Right forelimb (tissue), 1 donor: ENCODE measurements around the gene CHID1.

Experiments
- DNase-seq: peaks from one replicate; pipeline ENCODE4 v3.0.0-alpha.2; 2018

Gene CHID1

DNA sequence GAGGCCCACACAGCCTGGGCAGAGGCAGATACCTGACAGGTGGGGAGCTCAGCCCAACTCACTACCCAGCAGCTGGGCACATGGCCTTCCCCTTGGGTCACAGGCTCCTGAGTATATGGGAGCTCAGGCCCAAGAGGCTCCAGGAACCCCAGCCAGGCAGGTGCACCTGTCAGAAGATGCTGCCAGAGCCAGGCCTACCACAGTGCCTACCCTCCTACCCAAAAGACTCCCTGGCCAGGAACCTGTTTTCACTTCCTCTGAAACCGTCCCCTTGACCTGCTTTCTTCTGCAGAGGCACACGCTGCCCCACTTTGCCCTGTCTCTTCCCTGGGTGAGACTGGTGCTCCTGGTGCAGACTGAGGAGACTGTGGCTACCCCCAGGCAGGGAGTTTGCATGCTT is 2.9 kb downstream of the CHID1 start:
- no peak for DNase-seq

DNA sequence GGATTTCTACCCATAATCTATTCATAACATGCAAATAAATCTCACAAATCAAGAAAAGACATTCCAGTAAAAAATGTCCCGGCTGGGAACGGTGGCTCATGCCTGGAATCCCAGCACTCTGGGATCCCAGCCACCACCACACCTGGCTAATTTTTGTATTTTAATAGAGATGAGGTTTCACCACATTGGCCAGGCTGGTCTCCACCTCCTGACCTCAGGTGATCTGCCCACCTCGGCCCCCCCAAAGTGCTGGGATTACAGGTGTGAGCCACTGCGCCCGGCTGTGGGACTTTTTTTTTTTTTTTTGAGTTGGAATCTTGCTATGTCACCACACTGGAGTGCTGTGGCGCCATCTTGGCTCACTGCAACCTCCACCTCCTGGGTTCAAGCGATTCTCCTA is 4.7 kb downstream of the CHID1 start:
- DNase-seq = no peak

DNA sequence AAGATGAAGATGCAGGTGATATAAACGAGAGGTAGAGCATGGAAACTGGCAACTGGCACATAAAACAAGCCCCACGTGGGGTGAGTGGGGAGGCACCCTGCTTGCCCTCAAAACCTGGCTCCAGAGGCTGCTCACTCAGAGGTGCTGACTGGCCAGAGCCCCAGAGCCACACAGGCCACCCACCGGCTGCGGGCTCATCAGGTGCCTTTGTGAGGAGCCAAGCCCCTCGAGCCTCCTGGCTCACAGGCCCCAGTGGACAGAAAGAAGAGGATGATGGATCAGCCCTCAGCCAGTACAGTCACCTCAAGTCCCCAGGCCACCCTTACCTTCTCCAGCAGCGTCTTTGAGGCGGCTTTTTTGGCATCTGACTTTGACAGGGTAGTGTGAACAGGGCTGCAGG is 6.2 kb downstream of the CHID1 start:
- no peak for DNase-seq

DNA sequence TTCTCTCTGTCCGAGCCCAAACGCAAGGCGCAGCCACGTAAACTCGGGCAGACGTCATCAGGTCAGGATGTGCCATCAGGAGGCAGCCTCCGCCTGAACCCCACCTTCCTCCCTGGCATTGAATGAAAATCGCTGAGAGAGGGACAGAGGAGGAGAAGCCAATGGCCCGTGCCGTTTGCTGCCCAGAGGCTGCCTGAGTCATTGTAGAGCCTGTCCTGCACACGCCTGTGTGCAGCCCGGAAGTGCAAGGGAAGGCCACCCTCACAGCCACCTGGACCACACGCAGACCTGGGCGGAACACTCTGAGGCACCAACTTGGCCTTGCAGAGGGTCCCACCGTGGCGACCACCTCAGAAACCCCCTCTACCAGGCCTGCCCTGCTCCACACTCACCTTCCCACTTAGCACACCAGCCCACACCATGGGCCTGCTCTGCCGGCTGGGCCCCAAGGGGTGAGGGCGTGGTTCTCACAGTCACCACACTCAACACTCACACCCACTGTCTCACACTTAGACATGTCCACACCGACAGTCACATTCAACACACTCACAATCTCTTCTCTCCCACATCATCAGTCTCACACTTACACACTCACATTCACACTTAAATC is 9.1 kb downstream of the CHID1 start:
- DNase-seq = no peak

DNA sequence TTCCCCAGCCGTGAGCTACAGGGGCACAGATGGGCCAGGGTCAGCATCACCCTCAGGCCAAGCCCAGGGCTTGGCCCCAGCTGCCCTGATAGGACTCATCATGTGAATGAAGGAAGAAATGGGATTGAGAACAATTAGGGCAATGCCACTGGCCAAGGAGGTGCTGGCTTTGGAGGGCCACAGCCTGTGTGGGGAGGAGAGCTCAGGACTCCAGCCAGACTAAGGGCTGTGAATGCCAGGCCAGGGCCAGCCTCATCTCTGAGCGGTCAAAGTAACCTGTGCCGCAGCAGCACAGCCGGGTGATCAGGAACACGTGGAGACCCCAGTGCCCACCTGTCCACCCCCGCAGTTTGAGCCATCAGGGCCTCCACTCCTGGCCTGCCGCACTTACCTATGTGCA is 10.1 kb downstream of the CHID1 start:
- no peak for DNase-seq

DNA sequence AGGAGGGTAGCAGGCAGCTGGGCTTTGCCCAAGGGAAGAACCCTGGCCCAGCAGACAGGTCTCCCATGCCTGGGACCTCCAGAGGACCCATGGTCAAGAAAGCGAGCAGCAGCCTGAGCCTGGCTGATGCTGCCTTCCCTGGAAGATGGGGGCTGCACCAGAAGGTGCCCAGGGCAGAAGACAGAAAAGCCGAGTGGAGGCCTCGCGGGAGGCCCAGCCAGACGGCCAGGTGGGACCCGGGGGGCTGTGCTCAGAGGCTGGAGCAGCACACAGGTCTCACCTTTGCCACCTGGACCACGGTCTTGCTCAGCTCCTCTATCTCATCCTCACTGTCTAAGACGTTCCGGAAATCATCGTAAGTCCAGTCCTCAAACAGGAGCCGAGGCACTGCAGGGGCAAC is 10.9 kb downstream of the CHID1 start:
- DNase-seq = no peak

DNA sequence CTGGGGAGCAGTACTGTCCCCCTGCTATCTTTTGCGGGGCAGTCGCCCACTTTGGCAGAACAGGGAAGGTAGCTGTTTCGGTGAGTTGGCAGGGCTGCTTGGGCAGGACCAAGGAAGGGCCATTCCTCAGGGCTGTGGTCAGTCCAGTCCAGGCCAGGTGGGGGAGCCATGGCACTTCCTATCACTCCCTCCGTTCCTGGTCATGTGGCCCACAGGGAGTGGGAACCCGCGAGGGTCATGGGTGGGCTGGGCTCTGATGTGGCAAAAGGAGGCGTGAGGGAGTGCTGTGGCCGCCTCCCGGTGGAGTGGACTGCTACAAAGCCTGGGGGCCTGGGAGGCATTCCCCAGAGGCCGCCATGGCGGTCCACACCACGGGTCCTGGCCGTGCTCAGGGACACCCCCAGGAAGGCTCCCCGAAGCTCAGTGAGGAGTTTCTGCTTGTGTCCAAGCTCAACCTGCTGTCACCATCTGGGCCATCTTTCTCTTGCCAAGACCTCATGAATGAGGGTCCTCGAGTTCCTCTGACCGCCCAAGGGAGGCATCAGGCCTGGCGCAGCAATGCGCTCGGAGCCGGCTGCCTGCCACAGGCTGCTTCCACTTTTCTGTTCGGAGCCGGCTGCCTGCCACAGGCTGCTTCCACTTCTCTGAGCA is 11.9 kb downstream of the CHID1 start:
- no peak for DNase-seq

DNA sequence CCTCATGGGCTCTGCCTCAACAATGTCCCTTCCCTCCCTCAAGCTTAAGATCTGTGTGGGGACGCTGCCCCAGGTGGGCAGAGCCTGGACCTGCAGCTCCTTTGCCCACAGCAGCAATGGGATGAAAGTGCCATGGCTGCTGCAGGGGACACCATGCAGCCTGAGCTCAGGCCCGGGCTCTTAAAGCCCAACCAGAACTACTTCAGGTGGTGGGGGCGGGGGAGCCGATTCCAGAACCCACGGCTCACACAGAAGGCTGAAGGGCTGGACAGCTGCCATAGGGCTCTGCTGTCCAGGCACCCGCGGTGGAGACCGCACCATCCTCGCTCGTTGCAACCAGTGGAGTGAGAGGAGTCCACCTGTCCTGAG is 12.5 kb downstream of the CHID1 start:
- no peak for DNase-seq

DNA sequence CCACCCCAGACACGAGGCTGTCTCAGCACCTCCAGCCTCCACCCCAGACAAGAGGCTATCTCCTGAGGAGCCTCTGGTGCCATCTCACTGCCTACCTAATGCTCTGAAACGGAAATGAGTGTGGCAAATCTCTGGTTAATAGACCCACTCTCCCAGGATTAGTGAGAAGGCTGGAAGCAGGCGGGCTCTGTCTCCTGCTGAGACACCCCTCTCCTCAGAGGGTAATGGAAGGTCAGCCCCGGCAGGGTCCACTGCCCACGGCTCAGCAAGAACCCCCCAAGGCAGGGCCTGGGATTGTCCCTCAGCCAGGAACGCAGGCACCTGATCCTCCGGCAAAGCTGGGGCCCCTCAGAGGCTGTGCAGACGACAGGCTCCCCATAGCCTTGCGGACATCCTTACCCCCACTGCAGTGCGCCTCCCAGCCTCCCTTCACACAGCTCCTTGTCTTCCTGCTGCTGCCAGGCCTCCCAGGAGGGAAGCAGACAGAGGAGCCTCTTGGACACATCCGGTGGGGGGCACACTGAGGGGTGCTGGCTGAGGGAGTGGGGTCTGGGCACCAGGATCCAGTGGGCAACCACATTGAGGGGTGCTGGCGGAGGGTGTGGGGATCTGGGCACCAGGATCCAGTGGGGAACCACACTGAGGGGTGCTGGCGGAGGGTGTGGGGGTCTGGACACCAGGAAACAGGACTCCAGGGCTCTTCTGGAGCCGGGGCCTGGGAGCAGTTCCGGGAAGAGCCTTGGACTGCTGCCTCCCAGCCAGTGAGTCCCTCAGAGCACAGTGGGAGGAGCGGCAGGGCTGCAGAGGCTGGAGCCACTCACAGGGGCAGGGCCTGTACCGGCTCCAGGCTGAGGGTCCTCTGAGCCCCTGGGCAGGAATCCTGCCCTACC is 13.1 kb downstream of the CHID1 start:
- DNase-seq = no peak

DNA sequence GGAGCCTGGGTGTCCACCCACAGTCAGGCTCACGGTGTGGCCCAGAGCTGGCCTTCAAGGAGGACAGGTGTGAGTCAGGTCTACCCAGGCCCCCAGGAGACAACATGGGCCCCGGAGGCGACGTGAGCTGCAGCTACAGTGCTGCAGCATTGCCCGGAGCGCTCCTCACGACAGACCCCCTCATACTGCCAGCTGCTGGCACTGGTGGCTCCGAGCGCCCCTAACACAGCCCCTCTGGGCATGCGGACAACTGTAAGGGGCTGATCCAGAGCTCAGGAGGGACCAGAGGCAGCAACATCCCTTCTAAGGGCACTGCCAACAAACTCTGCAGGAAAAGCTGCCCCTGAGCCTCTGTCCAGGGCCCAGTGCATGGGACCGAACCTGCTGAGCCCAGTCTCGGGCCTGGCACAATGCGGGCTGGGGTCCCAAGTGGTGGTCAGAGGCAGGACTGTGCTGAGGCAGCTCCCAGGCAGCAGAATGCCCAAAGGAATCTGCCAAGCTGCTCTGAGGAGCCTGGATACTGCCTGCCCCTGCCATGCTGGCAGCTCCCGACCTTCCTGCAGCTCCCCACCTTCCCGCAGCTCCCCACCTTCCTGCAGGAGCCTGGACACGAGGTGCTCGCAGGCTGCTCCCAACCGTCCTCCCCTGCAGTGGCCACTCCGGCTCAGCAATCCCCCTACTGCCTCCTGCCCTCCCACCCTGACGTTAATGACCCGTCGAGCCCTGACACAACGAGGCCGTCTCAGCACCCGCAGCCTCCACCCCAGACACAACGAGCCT is 15.1 kb downstream of the CHID1 start:
- DNase-seq = no peak

DNA sequence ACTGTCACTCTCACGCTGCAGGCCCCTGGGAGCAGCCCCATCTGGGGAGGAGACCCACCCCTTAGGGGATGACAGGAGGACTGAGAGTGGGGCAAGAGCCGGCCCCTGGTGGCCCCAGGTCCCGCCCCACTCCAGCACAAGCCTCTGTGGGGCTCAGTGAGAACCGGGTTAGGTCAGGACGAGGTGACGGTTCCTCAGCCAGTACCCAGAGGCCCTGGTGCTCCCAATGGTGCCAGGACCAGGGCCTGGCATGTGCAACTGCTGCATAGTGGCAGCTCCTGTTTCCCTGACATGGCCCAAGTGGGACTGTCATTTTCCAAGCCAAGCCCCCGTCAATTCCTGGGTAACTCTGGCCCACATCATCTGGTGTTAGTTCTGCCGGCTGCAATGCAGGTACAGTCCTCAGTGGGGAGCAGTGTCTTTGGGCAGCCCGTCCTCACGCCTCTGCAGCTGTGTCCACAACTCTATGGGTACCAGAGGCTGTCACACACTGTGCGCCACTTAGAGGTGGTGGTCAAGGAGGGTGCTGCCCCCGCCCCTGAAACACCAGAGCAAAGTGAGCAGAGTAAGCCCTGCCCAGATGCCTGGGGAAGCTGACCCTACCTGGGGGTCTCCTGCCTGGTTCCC is 15.9 kb downstream of the CHID1 start:
- no peak for DNase-seq

DNA sequence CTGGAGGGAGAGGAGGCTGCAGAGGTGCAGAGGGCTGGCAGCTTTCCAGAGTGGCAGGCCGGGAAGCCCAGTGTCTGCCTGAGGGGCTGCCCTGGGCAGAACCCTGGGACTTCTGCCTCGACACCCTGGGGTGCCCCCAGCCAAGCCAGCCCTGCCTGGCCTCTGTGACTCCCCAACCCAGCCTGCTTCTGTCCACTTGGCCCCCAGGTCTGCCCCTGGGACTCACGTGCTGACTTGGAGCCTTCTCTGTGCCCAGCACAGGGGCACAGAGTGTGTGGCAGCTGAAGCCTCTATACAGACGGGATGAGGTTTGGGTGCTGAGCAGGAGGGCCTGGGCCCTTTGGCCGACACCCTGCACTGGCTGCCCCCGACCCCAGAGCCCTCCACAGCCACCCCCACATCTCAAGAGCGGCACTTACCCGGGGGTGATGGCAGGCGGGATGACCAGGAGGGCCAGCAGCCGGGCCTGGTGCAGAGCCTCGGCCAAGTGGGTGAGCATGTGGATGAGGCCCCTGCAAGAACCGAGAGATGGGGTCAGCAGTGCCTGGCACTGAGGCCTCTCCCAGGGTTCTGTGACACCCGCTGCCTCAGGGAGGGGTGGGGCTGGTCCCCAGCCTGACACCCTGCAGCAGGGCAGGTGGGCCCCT is 17.5 kb downstream of the CHID1 start:
- no peak for DNase-seq

DNA sequence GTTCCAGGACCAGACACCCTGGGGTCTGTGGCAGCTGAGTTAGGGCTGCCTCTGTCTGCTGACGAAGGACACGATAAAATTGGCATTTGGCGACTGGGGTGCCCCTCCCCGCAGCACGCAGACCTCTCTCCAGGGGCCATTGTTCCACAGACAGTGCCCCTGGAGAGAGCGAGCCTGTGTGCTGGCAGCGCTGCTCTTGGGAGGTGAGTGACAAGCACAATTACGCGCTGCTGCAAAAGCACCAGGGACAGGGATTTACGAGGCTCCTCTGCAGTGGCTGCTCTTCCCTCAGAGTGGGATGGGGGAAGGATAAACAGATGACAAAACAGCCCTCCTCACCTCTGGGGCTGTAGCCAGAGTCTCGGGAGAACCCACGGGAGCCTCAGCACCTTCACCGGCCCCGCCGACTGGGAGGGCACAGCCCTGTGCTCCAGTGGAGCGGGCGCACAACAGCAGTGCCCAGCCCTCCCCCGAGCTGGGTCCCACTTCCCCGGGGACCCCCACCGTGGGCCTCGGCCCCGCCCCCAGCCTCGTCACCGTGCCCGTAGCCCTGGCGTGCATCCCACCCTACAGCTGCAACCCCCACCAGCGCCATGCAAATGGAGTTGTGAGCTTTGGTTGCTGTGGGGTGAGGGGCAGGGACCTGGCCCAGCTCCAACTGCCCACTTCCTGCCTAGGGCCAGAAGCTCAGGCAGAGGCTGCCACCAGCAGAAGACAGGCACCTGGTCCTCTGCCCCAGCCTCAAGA is 19.6 kb downstream of the CHID1 start:
- DNase-seq = no peak

DNA sequence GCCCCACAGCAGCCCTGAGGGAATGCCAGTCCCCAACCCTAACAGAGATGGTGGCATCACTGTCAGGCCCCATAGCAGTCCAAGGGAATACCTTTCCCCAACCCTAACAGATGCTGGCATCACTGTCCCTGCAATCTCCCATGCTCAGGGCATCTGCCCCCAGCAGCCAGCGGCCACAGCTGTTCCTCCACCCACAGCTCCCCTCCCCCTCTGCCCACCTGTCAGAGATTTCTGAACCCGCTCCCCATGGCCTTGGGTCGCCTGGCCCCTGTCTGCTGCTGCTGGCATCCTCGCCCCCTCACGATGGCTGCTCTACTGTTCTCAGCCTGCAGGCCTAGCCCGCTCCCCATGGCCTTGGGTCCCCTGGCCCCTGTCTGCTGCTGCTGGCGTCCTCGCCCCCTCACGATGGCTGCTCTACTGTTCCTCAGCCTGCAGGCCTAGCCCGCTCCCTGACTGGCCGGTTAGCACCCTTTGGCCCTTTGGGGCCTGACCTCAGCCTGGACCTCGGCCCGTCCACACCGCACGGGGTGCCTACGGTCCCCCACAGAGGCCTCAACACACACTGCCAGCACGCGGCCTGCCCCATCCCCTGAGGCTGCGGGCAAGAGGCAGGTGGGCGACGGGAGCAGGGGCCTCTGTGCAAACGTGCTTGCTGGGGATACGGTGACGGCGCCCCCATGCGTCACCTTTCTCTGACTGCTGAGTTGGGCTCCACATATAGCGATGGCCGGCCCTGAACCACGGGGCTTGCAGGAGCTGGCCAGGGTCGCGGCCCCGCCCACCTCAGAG is 20.7 kb downstream of the CHID1 start:
- no peak for DNase-seq

DNA sequence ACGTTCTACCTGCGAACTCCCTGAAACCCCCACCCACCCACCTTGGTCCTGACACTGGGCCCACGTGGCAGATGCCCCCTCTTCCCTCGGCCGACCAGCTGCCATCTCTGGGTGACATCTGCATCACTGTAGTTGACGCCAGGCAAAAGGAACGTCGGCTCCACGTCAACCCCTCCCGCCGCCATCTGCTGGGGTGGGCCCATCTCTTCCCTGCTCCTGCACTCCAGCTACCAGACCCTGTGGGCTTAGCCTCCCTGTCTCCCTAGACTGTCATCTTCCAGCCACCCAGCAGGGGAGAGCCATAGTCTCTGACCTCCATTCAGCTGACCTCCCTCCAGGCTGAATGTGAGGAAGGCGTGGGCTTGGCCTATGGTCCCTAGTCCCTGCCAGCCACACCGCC is 21.4 kb downstream of the CHID1 start:
- no peak for DNase-seq

DNA sequence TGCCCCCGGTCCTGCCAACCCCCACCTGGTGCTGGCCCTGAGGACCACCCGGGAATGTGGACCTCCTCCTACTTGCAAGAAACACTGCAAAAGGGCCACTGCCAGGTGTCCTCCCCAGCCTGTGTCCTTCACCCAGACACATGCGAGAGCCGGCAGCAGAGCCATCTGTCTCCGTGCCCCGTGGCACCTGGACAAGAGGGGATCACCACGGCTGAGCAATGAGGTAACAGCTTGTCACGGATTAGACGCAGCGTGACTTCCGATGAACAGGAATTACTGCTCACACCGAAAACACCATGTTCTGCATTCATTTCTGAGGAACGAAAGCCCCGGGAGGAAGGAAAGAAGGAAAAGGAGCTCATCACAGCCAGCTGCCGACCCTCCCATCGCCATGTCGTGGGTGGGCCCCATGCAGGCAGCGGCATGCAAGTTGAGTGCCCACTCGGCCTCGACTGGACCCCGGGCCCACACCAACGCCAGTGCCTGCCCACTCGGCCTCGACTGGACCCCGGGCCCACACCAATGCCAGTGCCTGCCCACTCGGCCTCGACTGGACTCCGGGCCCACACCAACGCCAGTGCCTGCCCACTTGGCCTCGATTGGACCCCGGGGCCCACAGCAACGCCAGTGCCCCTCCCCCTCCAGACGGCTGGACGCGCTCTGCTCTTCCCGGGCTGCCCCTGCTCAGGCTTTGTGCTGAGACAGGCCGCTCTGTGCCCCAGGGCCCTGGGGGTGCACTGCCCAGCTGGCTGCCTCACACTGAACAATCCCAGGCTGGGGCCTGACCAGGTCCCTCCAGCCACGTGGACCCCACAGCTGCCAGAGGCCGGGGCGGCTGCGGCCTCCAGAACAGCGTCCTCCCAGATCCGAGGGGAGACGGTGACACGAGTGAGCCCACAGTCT is 22.0 kb downstream of the CHID1 start:
- no peak for DNase-seq

DNA sequence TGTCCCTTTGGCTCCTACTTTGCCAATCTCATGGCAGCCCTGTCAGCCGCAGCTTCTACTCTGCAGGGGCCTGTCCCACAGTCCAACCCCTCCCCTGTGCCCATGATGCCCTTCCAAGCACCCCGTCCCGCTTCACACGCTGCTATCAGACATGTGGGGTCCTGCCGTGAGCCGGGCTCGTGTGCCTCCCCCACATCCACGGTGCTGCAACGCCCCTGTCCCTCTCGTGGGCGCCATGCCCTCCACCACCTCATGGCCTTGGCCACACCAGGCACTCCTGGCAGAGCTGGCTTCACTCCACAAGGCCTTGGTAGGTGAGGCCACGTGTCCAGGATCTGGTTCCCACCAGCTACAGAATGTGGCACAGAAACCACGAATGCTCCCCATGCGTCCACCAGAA is 23.0 kb downstream of the CHID1 start:
- DNase-seq = no peak

DNA sequence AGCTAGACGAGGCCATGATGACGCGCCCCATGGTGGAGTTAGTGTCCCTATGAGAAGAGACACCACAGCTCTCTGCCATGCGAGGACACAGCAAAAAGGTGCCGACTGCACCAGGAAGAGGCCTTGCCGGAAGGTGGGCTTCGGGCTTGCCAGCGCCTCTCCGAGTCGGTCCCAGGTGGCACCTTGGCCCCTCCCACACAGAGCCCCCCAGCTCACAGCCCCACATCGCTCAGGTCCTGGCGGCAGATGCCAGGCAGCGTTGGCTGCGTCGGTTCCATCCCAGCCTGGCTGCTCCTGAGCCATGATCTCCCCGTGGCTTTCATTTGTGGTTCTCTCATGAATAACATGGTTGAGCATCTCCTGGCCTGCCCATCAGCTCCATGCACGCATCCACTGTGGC is 24.0 kb downstream of the CHID1 start:
- no peak for DNase-seq

DNA sequence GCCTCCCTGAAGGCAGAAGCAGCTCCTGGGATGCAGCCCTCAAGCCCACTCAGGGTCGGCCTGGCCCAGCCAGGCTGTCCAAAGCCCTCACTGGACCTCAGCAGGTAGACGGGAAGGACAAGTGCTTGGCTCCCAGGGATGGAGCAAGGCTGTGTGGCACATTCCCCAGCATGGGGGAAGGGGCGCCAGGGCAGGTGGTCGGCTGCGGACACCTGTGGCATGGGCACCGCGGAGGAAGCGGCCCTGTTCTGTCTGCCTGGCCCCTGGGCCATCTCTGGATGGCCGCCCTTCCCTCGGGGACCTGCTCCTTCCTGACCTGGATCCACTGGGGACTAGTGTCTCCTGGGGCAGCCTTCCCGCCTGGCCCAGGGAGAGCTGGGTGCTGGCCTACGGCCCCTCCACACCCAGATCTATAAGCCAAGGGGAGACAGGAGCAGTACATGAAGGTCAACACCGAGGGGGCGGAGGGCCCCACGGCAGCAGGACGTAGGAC is 26.0 kb downstream of the CHID1 start:
- DNase-seq = no peak

DNA sequence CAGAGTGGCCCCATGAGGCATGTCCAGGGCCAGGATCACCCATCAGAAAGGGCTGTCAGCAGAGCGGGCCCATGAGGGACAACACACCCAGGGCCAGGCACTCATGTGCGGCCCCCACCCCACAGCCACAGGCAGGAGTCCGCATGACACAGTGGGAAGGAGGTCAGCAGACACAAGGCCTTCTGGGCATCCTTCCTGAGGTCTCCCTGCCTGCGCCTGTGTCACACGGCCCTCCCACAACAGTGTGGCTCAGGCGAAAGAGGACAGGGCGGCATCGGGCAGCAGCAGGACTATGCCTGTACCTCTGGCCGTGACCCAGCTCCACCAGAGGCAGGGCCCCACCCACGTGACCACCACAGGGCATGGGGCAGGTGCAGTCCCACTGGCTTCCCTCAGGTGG is 27.1 kb downstream of the CHID1 start:
- no peak for DNase-seq
